ENCODE measurements around the gene PIK3R3. TPM values are rescaled to one million over a fixed set of nuclear protein-coding genes. Genes with fewer than 3 reads are reported as not detected.

Gene PIK3R3
- total RNA-seq, 1 experiment from 2014 or later, result 12.4 TPM

GRCh38 chr1:46133181-46133658 is 791 bp upstream of the PIK3R3 start:
- H3K4me1 ChIP-seq (ENCODE audit: insufficient read depth, low read length), result peaks cover 6% of the 10 kb centered on the region; the same call in 1 of the 2 replicates

More at GRCh38 chr1:46133181-46133658, 791 bp upstream of the PIK3R3 start:
- H2AFZ ChIP-seq (ENCODE audit: low read length), result no peak overlapping the region
- no peaks in the 10 kb centered on the region for H3K79me2 ChIP-seq (ENCODE audit: insufficient read depth, low read length)
- Mint-ChIP-seq H3K36me3 (ENCODE audit: insufficient read depth in 1 of 3, low read depth in 3 of 3) (no peaks in the 10 kb centered on the region; a peak in 1 of 7 replicates), H3K4me3 (peak overlapping the region; percentile 75 to 90), H3K27me3 (ENCODE audit: low read depth) (peaks cover 13% of the 10 kb centered on the region), H3K27ac (peak overlapping the region; percentile 100), H3K9me3 (peaks cover 0 to 3% of the 10 kb centered on the region in 2 experiments; a peak in 1 of 5 replicates), H3K4me1 (peaks cover 30 to 34% of the 10 kb centered on the region in 2 experiments)
- H3K4me2 ChIP-seq (ENCODE audit: insufficient read depth, insufficient read length, low read length), result peak overlapping the region; percentile 81
- no peaks in the 10 kb centered on the region for H4K20me1 ChIP-seq (ENCODE audit: control insufficient read depth, insufficient read depth, insufficient read length)
- no CpG with 5 or more reads among the region's 22 CpGs for WGBS (ENCODE audit: extremely low coverage, insufficient read length, low lambda C conversion rate)
- no peak overlapping the region for H3K4ac ChIP-seq (ENCODE audit: low read depth, low read length)
- no peaks in the 10 kb centered on the region for H3K9me3 ChIP-seq (ENCODE audit: control insufficient read depth, low read depth, low read length)
- H4K5ac ChIP-seq (ENCODE audit: insufficient read length, low read depth, low read length), result no peak overlapping the region
- H2AK5ac ChIP-seq (ENCODE audit: insufficient read length, low read length), result no peak overlapping the region
- H3K79me1 ChIP-seq (ENCODE audit: insufficient read depth, low read depth, low read length, poor library complexity, severe bottlenecking), result no peaks in the 10 kb centered on the region
- H2BK5ac ChIP-seq (ENCODE audit: insufficient read length, low read length), result no peak overlapping the region
- no peak overlapping the region for H3T11ph ChIP-seq (ENCODE audit: low read length)
- H3K23me2 ChIP-seq (ENCODE audit: insufficient read length, low read depth, low read length, poor library complexity, severe bottlenecking), result peaks cover 15% of the 10 kb centered on the region
- peak overlapping the region; percentile 62 for H3K9ac ChIP-seq (ENCODE audit: extremely low read depth, insufficient read length, low read length)
- peak overlapping the region; percentile 92 for H3K27ac ChIP-seq (ENCODE audit: insufficient read length, low read depth, low read length)
- H2BK20ac ChIP-seq (ENCODE audit: low read depth, low read length, poor library complexity, severe bottlenecking), result no peak overlapping the region
- H3K56ac ChIP-seq (ENCODE audit: insufficient read length, low read depth, low read length), result no peak overlapping the region
- no peak overlapping the region for H2BK12ac ChIP-seq (ENCODE audit: insufficient read length, low read depth, low read length)
- H4K8ac ChIP-seq (replicated peaks; ENCODE audit: insufficient read length, low read depth, low read length), result no peak overlapping the region
- DNase-seq, result no peak
- no peak for TF ChIP-seq CTCF (conservative IDR thresholded peaks at IDR 0.05)
- no peak overlapping the region for H2BK120ac ChIP-seq (ENCODE audit: low read depth, low read length, poor library complexity, severe bottlenecking)
- H2BK15ac ChIP-seq (ENCODE audit: low read depth, low read length), result no peak overlapping the region
- H4K91ac ChIP-seq (ENCODE audit: insufficient read length, low read depth, low read length), result no peak overlapping the region
- H3K14ac ChIP-seq (ENCODE audit: insufficient read depth, low read length), result peak overlapping the region; percentile 72
- no peak overlapping the region for H3K23ac ChIP-seq (ENCODE audit: insufficient read length, low read depth, low read length)
- peak overlapping the region; percentile 73 for H3K18ac ChIP-seq (ENCODE audit: insufficient read length, low read depth, low read length)
- no peaks in the 10 kb centered on the region; the same call in 1 of the 2 replicates for H3K27me3 ChIP-seq (ENCODE audit: insufficient read depth, low read length)

Measured in H9 (cell line).